ENCODE measurements around the gene GNB1L. TPM values are rescaled to one million over a fixed set of nuclear protein-coding genes. Genes with fewer than 3 reads are reported as not detected.

Gene GNB1L
- total and polyA plus RNA-seq, 9 of the 15 experiments (the other 6 are each of a cell fraction or from before 2014, with no cell fraction given), result 0.56 to 50.5 (median 10.2) TPM

GRCh38 chr22:19806213-19807160, 48.2 kb downstream of the GNB1L start (continued):
- TF ChIP-seq ELK1 (CRISPR knock-in tag; IDR thresholded peaks at IDR 0.05) (no peak), ZNF639 (CRISPR knock-in tag; conservative IDR thresholded peaks at IDR 0.05 in 1 of 2, IDR thresholded peaks at IDR 0.05 in 1 of 2) (no peak), GABPA (tag; conservative IDR thresholded peaks at IDR 0.05; ENCODE audit: low read depth) (no peak), MCM3 (IDR thresholded peaks at IDR 0.05) (no peak), ZNF778 (CRISPR knock-in tag; IDR thresholded peaks at IDR 0.05) (no peak), ZNF830 (CRISPR knock-in tag; IDR thresholded peaks at IDR 0.05) (no peak), UBTF (IDR thresholded peaks at IDR 0.05; ENCODE audit: borderline replicate concordance in 1 of 2, low read depth in 2 of 2, low read length in 2 of 2) (no peak), MAFG (tag; conservative IDR thresholded peaks at IDR 0.05) (no peak; the same call in 1 of the 2 replicates), SMAD3 (CRISPR knock-in tag; conservative IDR thresholded peaks at IDR 0.05) (no peak), PHF21A (IDR thresholded peaks at IDR 0.05; ENCODE audit: borderline replicate concordance, low read depth) (peak; percentile 91), PRPF4 (IDR thresholded peaks at IDR 0.05; ENCODE audit: insufficient read depth, low read depth, low read length, poor library complexity, severe bottlenecking) (no peak), E2F3 (CRISPR knock-in tag; IDR thresholded peaks at IDR 0.05) (no peak), TCFL5 (CRISPR knock-in tag; conservative IDR thresholded peaks at IDR 0.05) (no peak), MAFK (IDR thresholded peaks at IDR 0.05; ENCODE audit: low read length) (peak; percentile 51; the same call in 1 of the 2 replicates), GATA2 (CRISPR knock-in tag; IDR thresholded peaks at IDR 0.05) (no peak), RBFOX2 (IDR thresholded peaks at IDR 0.05; ENCODE audit: low read depth, low read length) (0 out of 2 replicates have a peak, but pooled peaks have one; percentile 46), KLF16 (IDR thresholded peaks at IDR 0.05) (no peak), ZNF583 (CRISPR knock-in tag; IDR thresholded peaks at IDR 0.05) (peak; percentile 46; the same call in 1 of the 2 replicates), ZBED1 (IDR thresholded peaks at IDR 0.05) (peak; percentile 91; the same call in 1 of the 2 replicates), HOXB6 (CRISPR knock-in tag; IDR thresholded peaks at IDR 0.05; ENCODE audit: borderline replicate concordance) (no peak), ZNF584 (CRISPR knock-in tag; IDR thresholded peaks at IDR 0.05; ENCODE audit: low read depth) (no peak), BRD9 (IDR thresholded peaks at IDR 0.05; ENCODE audit: low read depth, partially characterized antibody) (no peak), PCBP2 (IDR thresholded peaks at IDR 0.05; ENCODE audit: low read depth, low read length, poor library complexity, severe bottlenecking) (no peak)
